Neural progenitor cell (in vitro differentiated cells): ENCODE results near the gene TRAF3. TPM values are rescaled to one million over a fixed set of nuclear protein-coding genes. Genes with fewer than 3 reads are reported as not detected.

Experiments used
- DNase-seq: peaks from one replicate; pipeline ENCODE4 v3.0.0-alpha.2; 2016; ENCODE audit warnings: low spot score
- H2AFZ ChIP-seq: fragments of 200-600 bp; sonication (generic); replicated peaks from 2 replicates; pipeline ENCODE4 v1.6.1; 2016; ENCODE audit warnings: antibody characterized with exemption
- H3F3A ChIP-seq: fragments of 200-600 bp; sonication (generic); 2 replicates; pipeline ENCODE4 v1.6.1; 2016; ENCODE audit warnings: antibody characterized with exemption, low read depth
- H3K27ac ChIP-seq: fragments of 200-600 bp; sonication (generic); 2 replicates; pipeline ENCODE4 v1.5.1; 2016; ENCODE audit warnings: mild to moderate bottlenecking
- H3K27me3 ChIP-seq: fragments of 200-600 bp; sonication (generic); 2 replicates; pipeline ENCODE4 v1.6.1; 2016; ENCODE audit warnings: mild to moderate bottlenecking, moderate library complexity
- H3K36me3 ChIP-seq: fragments of 200-600 bp; sonication (generic); 2 replicates; pipeline ENCODE4 v1.5.1; 2016
- H3K4me1 ChIP-seq: fragments of 200-600 bp; sonication (generic); 2 replicates; pipeline ENCODE4 v1.6.1; 2016; ENCODE audit warnings: mixed run types
- H3K4me2 ChIP-seq: fragments of 200-600 bp; sonication (generic); 2 replicates; pipeline ENCODE4 v1.6.1; 2016
- H3K4me3 ChIP-seq: fragments of 200-600 bp; sonication (generic); 2 replicates; pipeline ENCODE4 v1.5.1; 2016
- H3K79me2 ChIP-seq: fragments of 200-600 bp; sonication (generic); 2 replicates; pipeline ENCODE4 v1.6.1; 2016; ENCODE audit warnings: low read depth
- H3K9ac ChIP-seq: fragments of 200-600 bp; sonication (generic); 2 replicates; pipeline ENCODE4 v1.6.1; 2016
- H3K9me3 ChIP-seq: fragments of 200-600 bp; sonication (generic); 2 replicates; pipeline ENCODE4 v1.5.1; 2016; ENCODE audit warnings: low read depth
- H4K20me1 ChIP-seq: fragments of 200-600 bp; sonication (generic); 2 replicates; pipeline ENCODE4 v1.6.1; 2016; ENCODE audit warnings: low read depth
- H3K27ac Mint-ChIP-seq: 3 replicates; pipeline ENCODE4 v1.8.0; 2021; ENCODE audit warnings: mixed read lengths
- H3K27me3 Mint-ChIP-seq: 2 replicates; pipeline ENCODE4 v1.8.0; 2022; ENCODE audit warnings: low read depth, mild to moderate bottlenecking, inconsistent platforms, moderate library complexity, mixed read lengths; ENCODE audit not compliant: insufficient read depth
- H3K36me3 Mint-ChIP-seq: 3 replicates; pipeline ENCODE4 v1.8.0; 2021; ENCODE audit warnings: mixed read lengths
- H3K4me1 Mint-ChIP-seq: 3 replicates; pipeline ENCODE4 v1.8.0; 2021; ENCODE audit warnings: mixed read lengths
- H3K4me3 Mint-ChIP-seq: 3 replicates; pipeline ENCODE4 v1.8.0; 2021; ENCODE audit warnings: mild to moderate bottlenecking, moderate library complexity, mixed read lengths
- H3K9me3 Mint-ChIP-seq: 3 replicates; pipeline ENCODE4 v1.8.0; 2020; ENCODE audit warnings: mixed read lengths
- EZH2 ChIP-seq: fragments of 200-600 bp; sonication (generic); IDR thresholded peaks from 2 replicates; pipeline ENCODE4 v1.6.1; 2017; ENCODE audit warnings: antibody characterized with exemption, mild to moderate bottlenecking, moderate library complexity
- EZH2phosphoT487 ChIP-seq: fragments of 200-600 bp; sonication (generic); IDR thresholded peaks from 2 replicates; pipeline ENCODE4 v1.6.1; 2017; ENCODE audit warnings: antibody characterized with exemption
- total RNA-seq: library from RNA; depleted of rRNA; stranded (reverse); fragments of >200 nt; gene quantifications from 2 replicates; pipeline ENCODE4 v1.2.3, GENCODE V29; 2015; ENCODE audit warnings: low replicate concordance
- TF ChIP-seq, protein P1 (sequence below): fragments of 200-600 bp; sonication (generic); IDR thresholded peaks from 2 replicates; pipeline ENCODE4 v1.5.1; 2017; ENCODE audit warnings: antibody characterized with exemption, mild to moderate bottlenecking

TRAF3 gene
- total RNA-seq, 1 donor from 2014 or later, result 18.1 TPM

- Histone ChIP-seq H3K9me3 (no peaks in the 10 kb centered on the region), H3F3A (peaks cover 19% of the 10 kb centered on the region), H2AFZ (peak overlapping the region; percentile 19), H3K27me3 (no peaks in the 10 kb centered on the region), H3K4me1 (peaks cover 10% of the 10 kb centered on the region), H3K4me3 (no peak overlapping the region), H3K36me3 (no peaks in the 10 kb centered on the region), H3K9ac (peak overlapping the region; percentile 31), H3K4me2 (no peak overlapping the region), H3K79me2 (no peaks in the 10 kb centered on the region), H4K20me1 (peaks cover 5% of the 10 kb centered on the region), H3K27ac (peak overlapping the region; percentile 71)
- DNase-seq, result no peak
- Mint-ChIP-seq H3K27ac (peak overlapping the region; percentile 88), H3K27me3 (no peaks in the 10 kb centered on the region), H3K36me3 (peaks cover 2% of the 10 kb centered on the region), H3K9me3 (peaks cover 2% of the 10 kb centered on the region), H3K4me1 (peaks cover 12% of the 10 kb centered on the region), H3K4me3 (no peak overlapping the region)
- TF ChIP-seq, protein P1, sequence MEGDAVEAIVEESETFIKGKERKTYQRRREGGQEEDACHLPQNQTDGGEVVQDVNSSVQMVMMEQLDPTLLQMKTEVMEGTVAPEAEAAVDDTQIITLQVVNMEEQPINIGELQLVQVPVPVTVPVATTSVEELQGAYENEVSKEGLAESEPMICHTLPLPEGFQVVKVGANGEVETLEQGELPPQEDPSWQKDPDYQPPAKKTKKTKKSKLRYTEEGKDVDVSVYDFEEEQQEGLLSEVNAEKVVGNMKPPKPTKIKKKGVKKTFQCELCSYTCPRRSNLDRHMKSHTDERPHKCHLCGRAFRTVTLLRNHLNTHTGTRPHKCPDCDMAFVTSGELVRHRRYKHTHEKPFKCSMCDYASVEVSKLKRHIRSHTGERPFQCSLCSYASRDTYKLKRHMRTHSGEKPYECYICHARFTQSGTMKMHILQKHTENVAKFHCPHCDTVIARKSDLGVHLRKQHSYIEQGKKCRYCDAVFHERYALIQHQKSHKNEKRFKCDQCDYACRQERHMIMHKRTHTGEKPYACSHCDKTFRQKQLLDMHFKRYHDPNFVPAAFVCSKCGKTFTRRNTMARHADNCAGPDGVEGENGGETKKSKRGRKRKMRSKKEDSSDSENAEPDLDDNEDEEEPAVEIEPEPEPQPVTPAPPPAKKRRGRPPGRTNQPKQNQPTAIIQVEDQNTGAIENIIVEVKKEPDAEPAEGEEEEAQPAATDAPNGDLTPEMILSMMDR, result no peak
- TF ChIP-seq EZH2 (no peak), EZH2phosphoT487 (no peak)
These were observed 72.5 kb downstream of the TRAF3 start for GRCh38 chr14:102849526-102850379.

DNA sequence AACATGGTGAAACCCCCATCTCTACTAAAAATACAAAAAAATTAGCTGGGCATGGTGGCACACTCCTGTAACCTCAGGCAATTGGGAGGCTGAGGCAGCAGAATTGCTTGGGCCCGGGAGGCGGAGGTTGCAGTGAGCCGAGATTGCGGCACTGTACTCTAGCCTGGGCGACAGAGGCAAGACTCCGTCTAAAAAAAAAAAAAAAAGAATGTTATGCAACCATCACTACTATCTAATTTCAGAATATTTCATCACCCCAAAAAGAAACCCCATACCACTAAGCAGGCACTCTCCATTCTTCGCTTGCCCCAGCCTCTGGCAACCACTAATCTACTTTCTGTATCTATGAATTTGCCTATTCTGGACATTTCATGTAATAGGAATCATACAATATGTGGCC lies 76.4 kb downstream of the TRAF3 start:
- no peak overlapping the region for H3K4me3 Mint-ChIP-seq
- H3K4me2 ChIP-seq, result no peak overlapping the region
- H3K9me3 Mint-ChIP-seq, result peaks cover 17% of the 10 kb centered on the region
- H3K4me3 ChIP-seq, result no peak overlapping the region
- no peaks in the 10 kb centered on the region for H3K27me3 Mint-ChIP-seq
- H3K36me3 ChIP-seq, result no peaks in the 10 kb centered on the region
- H3K36me3 Mint-ChIP-seq, result peaks cover 23% of the 10 kb centered on the region
- H3K27me3 ChIP-seq, result no peaks in the 10 kb centered on the region
- no peak for DNase-seq
- H3K27ac Mint-ChIP-seq, result no peak overlapping the region
- peaks cover 5% of the 10 kb centered on the region for H3K9me3 ChIP-seq
- peaks cover 5% of the 10 kb centered on the region for H4K20me1 ChIP-seq
- H3K4me1 ChIP-seq, result peaks cover 10% of the 10 kb centered on the region
- peaks cover 12% of the 10 kb centered on the region for H3K4me1 Mint-ChIP-seq
- H3K79me2 ChIP-seq, result no peaks in the 10 kb centered on the region
- no peak overlapping the region for H3K27ac ChIP-seq
- no peak overlapping the region for H2AFZ ChIP-seq
- TF ChIP-seq EZH2phosphoT487 (no peak), EZH2 (no peak)
- TF ChIP-seq, protein P1, result no peak
- H3F3A ChIP-seq, result peaks cover 16% of the 10 kb centered on the region
- H3K9ac ChIP-seq, result no peak overlapping the region

DNA sequence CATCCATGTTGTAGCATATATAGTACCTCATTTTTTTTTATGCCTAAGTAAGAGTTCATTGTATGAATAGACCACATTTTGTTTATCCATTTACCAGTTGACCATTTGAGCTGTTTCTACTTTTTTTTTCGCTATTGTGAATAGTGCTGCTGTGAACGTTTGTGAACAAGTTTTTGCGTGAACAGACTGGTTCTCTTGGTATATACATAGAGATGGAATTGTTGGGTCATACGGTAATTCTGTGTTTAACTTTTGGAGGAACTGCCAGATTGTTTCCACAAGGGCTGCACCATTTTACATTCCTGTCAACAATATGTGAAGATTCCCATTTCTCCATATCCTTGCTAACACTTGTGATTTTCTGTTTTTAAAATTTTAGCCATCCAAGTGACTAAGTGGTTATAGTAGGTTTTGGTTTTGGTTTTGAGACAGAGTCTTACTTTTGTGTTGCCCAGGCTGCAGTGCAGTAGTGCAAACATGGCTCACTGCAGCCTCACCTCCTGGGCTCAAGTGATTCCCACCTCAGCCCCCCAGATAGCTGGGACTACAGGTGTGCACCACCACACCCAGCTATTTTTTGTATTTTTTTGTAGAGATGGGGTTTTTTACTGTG lies 76.9 kb downstream of the TRAF3 start:
- TF ChIP-seq, protein P1, result no peak
- TF ChIP-seq EZH2phosphoT487 (no peak), EZH2 (no peak)
- H3K36me3 Mint-ChIP-seq, result peaks cover 28% of the 10 kb centered on the region
- peaks cover 5% of the 10 kb centered on the region for H4K20me1 ChIP-seq

More for the DNA sequence above, 76.9 kb downstream of the TRAF3 start:
- H3K9ac ChIP-seq, result no peak overlapping the region
- Mint-ChIP-seq H3K9me3 (peaks cover 23% of the 10 kb centered on the region), H3K4me3 (no peak overlapping the region), H3K4me1 (peaks cover 6% of the 10 kb centered on the region), H3K27me3 (no peaks in the 10 kb centered on the region), H3K27ac (no peak overlapping the region)
- H3K79me2 ChIP-seq, result no peaks in the 10 kb centered on the region
- H3K36me3 ChIP-seq, result no peaks in the 10 kb centered on the region
- no peak overlapping the region for H3K27ac ChIP-seq
- no peak overlapping the region for H3K4me3 ChIP-seq
- no peak for DNase-seq
- H3K27me3 ChIP-seq, result no peaks in the 10 kb centered on the region
- peaks cover 10% of the 10 kb centered on the region for H3F3A ChIP-seq
- H3K4me2 ChIP-seq, result no peak overlapping the region
- no peak overlapping the region for H2AFZ ChIP-seq
- peaks cover 8% of the 10 kb centered on the region for H3K9me3 ChIP-seq
- peaks cover 10% of the 10 kb centered on the region for H3K4me1 ChIP-seq
